HK-2 (cell line): ENCODE results near the gene SYT12.

ENCODE experiments used
- DNase-seq: peaks from one replicate; pipeline ENCODE4 v3.0.0-alpha.2; 2018; ENCODE audit not compliant: unreplicated experiment

Gene SYT12

GRCh38 chr11:67027943-67028542 lies 5.1 kb downstream of the SYT12 start:
- no peak for DNase-seq

DNA sequence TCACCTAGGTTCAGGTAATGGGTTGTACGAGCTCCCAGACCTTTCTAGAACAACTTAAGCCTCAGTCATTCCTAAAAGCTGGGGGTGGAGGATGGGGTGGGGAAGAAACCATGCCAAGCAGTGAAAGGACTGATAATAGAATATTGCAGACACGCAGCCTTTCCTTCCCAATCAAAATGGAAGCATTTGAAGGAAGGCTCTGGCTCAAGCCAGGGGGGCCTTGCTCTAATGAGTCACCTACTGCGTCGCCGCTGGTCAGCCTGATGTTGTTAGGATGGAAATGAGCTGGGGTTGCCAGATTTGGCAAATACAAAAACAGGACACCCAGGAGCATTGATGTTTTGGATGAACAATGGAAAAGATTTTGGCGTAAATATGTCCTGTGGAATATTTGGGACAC lies 6.2 kb downstream of the SYT12 start:
- DNase-seq: no peak

DNA sequence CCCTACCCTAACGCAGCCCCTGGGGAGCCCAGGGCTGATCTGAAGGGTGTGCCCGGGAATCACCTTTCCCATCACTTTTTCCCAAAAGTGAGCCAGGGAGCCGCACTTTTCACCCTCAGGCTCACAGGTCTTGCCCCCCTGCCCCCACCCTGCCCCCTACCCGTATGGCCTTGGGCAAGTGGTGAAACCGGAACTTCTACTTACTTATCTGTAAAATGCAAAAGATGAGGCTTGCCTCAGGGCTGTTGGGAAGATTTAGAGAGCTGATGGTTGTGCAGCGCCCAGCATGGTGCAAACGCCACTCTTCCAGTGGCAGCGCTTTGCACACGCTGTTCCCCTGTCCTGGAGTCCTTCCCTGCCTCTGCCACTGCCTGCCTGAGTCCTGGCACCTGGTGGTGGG lies 8.0 kb downstream of the SYT12 start:
- no peak for DNase-seq

DNA sequence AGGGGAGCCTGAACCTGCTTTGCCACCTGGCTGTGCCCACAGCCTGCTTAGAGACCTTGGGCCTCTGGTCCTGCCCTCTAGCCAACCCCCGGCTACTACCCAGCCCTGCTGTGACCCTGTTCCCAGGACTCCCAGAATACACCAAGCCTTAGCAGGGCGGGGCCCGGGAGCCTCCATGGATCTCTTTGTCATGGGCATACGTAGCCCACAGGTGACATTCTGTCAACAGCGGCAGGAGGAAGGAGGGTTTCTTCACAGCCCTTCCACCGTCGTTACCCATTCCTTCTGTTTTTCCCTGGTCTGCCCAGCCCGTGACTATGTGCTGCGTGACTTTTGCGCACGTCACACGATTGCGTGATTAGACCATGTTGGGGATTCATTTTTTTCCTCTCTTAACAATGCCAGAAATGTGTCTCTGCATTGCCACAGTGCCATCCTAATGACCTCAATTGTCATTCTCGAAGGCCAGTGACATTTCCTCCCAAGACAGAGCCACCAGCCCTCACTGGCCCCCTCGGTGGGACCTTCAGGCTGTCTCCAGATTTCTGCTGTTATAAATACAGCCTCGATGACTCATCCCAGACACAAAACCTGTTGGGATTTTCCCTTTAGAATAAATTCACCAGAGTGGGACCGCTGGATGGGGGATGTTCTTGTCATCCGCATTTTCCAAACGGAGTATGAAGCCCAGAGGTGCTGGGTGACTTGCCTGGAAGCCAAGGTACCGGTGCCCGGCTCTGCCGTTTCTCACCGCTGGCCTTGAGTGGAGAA lies 9.0 kb downstream of the SYT12 start:
- no peak for DNase-seq

DNA sequence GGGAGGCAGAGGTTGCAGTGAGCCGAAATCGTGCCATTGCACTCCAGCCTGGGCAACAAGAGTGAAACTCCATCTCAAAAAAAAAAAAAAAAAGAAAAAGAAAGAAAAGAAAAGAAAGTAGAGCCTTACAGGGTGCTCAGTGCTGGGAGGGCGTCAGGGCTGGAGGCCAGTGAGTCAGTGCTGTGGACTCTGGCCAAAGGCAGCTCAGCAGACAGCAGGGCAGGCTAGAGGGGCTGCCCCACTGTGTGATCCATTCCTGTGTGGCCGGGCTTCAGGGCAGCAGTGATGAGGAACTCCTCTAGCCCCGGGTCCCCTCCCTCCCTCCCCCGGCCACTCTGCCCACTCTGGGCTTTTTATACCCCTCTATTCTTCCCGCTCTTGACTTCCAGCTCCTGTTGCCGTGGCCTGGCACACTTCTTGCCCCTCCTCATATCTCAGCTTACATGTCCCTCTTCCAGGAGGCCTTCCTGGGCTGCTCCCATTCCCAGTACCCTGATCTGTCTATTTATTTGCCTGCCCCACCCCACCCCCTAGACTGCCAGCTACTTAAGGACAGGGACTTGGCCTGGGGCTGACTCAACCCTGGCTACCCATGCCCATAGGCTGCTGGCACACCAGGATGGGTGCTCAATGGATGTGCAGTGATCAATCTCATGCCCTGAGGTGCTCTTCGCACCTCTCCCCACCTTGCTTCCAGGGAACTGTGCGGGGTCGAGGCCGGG lies 10.1 kb downstream of the SYT12 start:
- DNase-seq: peak; percentile 72

- no peak for DNase-seq
Observed at GRCh38 chr11:67033661-67034166, 10.8 kb downstream of the SYT12 start.

DNA sequence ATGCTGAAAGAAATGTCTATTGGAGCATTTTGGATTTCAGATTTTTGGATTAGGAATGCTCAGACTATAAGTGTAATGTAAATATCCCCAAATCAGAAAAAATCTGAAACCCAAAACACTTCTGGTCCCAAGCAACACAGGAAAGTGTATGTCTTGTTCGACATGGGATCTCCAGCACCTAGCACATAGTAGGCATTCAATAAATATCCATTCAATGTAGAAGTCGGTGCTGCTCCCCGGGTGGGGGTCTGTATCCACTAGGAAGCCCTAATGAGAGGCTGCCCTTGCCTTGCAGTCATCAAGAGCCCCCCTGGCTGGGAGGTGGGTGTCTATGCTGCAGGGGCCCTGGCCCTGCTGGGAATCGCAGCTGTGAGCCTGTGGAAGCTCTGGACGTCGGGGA lies 11.4 kb downstream of the SYT12 start:
- no peak for DNase-seq

- DNase-seq: no peak
Observed at GRCh38 chr11:67040147-67040546, 17.2 kb downstream of the SYT12 start.

DNA sequence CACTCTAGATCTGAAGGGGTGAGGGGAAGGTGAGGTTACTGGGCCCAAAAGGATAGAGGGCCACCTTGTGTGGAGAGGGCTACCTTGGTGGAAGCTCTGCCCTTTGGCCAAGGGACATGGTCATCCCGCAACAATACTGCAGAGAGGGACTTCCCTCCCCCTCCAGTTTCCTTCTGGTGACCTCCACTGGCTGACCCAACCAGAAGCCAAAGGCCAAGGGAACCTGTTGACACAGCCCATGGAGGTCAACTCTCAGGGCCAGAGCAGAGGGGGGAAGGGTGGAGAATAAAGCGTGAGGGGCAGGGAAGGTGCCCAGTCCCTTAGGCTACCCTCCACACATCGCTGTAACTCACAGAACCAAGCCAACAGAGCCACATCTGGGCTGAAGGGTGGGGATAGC lies 18.7 kb downstream of the SYT12 start:
- no peak for DNase-seq

GRCh38 chr11:67043572-67044349 lies 20.8 kb downstream of the SYT12 start:
- no peak for DNase-seq

DNA sequence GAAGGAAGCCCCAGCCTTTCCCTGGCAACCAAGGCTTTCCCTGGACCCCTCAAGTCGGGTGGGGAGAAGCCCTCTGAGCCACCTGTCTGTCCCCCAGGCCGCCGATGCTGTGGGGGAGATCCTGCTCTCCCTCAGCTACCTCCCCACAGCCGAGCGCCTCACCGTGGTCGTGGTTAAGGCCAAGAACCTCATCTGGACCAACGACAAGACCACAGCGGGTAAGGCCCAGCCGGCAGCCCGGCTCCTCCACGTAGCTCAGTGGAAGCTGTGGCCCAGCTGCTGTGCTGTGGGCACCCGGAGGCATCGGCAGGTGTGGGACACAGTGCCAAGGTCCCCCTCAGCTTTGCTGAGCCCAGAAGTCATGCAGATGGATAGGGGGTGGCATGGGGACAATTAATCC lies 21.6 kb downstream of the SYT12 start:
- no peak for DNase-seq

- peak; percentile 71 for DNase-seq
Observed at GRCh38 chr11:67045314-67045713, 22.4 kb downstream of the SYT12 start.

- no peak for DNase-seq
Observed at GRCh38 chr11:67048515-67049130, 25.7 kb downstream of the SYT12 start.

GRCh38 chr11:67050139-67050538 lies 27.2 kb downstream of the SYT12 start:
- DNase-seq: no peak

GRCh38 chr11:67051180-67051893 lies 28.4 kb downstream of the SYT12 start:
- DNase-seq: no peak

- DNase-seq: no peak
Observed at GRCh38 chr11:67051945-67052488, 29.1 kb downstream of the SYT12 start.

DNA sequence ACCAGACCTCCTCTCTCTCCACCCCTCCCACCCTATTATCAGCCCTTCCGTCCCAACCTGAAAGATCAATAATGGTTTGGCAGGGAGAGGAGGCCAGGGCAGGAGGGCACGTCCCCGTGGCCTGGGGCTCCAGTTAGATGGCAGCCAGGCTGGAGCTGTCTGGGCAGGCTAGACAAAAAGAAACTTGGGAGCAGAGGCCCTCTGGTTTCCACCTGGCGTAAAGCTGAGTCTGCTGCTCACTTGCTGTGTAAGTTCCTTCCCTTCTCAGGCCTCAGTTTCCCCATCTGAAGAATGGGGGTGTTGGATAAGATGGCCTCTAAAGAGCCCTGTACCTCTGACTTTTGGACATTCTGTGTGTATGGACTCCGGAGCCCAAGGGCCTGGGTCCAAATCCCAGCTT lies 30.0 kb downstream of the SYT12 start:
- no peak for DNase-seq

DNA sequence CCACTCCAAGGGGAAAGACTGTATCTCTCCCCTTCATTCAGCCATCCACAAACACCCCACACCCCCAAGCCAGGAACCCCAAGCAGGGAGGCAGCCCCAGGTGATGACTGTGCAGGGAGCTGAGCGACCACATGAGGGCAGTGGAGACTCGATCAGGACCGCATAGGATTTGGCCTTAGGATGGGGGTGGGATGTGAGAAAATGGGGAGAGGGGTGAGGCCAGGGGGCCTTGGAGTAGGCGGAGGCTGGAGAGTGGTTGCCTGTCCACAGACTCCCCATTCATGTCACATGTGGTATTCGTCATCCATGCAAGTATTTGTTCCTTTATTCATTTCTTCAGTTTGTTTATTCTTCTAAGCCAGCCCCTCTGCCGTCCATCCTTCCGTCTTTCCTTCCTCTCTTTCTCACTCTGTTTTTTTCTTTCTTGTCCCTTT lies 31.0 kb downstream of the SYT12 start:
- no peak for DNase-seq

DNA sequence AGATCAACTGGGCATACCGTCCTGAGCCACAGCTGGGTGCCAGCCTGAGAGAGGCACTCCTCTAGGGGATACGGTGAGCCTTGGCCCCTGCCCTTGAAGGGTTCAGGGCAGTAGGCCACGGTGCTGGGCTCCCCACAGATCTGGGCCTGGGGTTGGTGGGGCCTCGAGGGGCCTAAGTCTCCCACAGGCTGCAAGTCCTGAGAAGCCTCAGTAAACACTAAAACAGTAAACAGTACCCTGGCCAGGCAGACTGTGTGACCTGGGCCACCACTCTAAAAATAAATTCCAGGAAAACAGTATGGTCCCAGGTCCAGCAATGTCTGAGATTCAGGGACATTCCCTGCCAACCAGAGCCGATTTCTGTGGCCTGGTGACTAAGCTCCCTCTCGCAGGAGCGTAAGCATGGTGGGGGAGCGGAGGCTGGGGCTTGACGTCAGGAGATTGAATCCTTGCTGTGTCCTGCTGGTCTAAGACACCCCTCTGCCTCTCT lies 31.5 kb downstream of the SYT12 start:
- peak; percentile 68 for DNase-seq

DNA sequence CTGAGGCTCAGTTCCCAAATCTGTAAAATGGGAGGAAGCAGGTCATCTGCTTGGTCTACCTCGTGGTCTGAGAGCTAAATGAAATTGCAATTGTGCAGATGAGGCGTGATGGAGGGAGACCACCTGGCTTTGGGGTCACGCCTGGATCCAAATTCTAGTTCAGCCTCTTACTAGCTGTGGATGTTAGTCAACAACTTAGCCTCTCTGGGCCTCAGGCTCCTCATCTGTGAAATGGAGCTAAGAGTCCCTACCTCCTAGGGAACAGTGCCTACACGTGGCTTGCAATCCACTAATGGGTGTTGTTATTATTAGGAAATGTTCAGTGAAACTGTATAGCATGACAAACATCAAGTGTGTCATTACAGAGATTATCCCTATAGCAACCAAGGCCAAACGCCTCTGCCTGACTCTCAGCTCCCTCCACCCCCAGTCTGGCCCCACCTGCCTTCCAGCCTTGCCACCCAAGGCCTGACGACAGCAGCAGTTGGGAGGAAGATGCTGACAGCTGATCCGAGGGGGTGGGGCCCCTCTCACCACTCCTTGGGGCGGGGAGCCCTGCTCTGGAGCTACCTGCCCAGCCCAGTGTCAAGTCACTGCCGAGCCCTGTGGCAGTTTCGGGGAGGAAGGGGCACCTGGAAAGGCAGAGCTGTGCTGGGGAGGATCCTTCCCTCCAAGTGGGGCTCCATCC lies 32.0 kb downstream of the SYT12 start:
- no peak for DNase-seq
